Vagina (tissue), 2 donors: ENCODE results near the gene PFDN5. TPM values are rescaled to one million over a fixed set of nuclear protein-coding genes. Genes with fewer than 3 reads are reported as not detected.

Experiments
- DNase-seq, 2 donors: peaks; one replicate each; pipeline ENCODE4 v3.0.0-alpha.2; 2017; ENCODE audit errors: extremely low spot score in 2 of 2
- H3K27ac ChIP-seq: fragments of 200-600 bp; sonication (generic); one replicate; pipeline ENCODE4 v1.5.1; 2019
- H3K27me3 ChIP-seq: fragments of 200-600 bp; sonication (generic); one replicate; pipeline ENCODE4 v1.5.1; 2019
- H3K36me3 ChIP-seq, 2 donors: fragments of 200-600 bp; sonication (generic); one replicate each; pipeline ENCODE4 v1.5.1; 2017 to 2019
- H3K4me1 ChIP-seq: fragments of 200-600 bp; sonication (generic); one replicate; pipeline ENCODE4 v1.5.1; 2019
- H3K4me3 ChIP-seq, 2 donors: fragments of 200-600 bp; sonication (generic); 1 replicate in 1 of 2; 2 replicates in 1 of 2; pipeline ENCODE4 v1.5.1; 2016 to 2019
- H3K9me3 ChIP-seq: fragments of 200-600 bp; sonication (generic); one replicate; pipeline ENCODE4 v1.5.1; 2019
- POLR2A ChIP-seq, 2 donors: fragments of 450-650 bp; IDR thresholded peaks; one replicate each; pipeline ENCODE4 v1.6.1; 2017; ENCODE audit warnings: antibody characterized with exemption in 2 of 2, mild to moderate bottlenecking in 2 of 2, moderate library complexity in 2 of 2
- POLR2AphosphoS5 ChIP-seq, 2 donors: sonication (generic); formaldehyde crosslinking; IDR thresholded peaks; one replicate each; pipeline ENCODE4 v1.9.0; 2017; ENCODE audit warnings: antibody characterized with exemption in 2 of 2, mild to moderate bottlenecking in 2 of 2, low read depth in 1 of 2; ENCODE audit not compliant: insufficient read depth in 1 of 2
- intact Hi-C: fragments of 100-400 bp; cut with DNase I; formaldehyde crosslinking; loops from one replicate; pipeline ENCODE4 v1.15.1; 2023
- total RNA-seq: library from RNA; depleted of rRNA; stranded (reverse); fragments of >200 nt; gene quantifications from one replicate; pipeline ENCODE4 v1.2.3, GENCODE V29; 2016
- TF ChIP-seq, protein P1 (sequence below), 3 experiments: fragments of 450-650 bp in 2 of 3; fragments of 200-600 bp in 1 of 3; sonication (generic) in 1 of 3; IDR thresholded peaks; one replicate each; pipeline ENCODE4 v1.5.1; 2017 to 2019; ENCODE audit warnings: antibody characterized with exemption in 3 of 3, mild to moderate bottlenecking in 2 of 3, moderate library complexity in 2 of 3

PFDN5 gene
- total RNA-seq, 1 donor from 2014 or later: 673 TPM

DNA sequence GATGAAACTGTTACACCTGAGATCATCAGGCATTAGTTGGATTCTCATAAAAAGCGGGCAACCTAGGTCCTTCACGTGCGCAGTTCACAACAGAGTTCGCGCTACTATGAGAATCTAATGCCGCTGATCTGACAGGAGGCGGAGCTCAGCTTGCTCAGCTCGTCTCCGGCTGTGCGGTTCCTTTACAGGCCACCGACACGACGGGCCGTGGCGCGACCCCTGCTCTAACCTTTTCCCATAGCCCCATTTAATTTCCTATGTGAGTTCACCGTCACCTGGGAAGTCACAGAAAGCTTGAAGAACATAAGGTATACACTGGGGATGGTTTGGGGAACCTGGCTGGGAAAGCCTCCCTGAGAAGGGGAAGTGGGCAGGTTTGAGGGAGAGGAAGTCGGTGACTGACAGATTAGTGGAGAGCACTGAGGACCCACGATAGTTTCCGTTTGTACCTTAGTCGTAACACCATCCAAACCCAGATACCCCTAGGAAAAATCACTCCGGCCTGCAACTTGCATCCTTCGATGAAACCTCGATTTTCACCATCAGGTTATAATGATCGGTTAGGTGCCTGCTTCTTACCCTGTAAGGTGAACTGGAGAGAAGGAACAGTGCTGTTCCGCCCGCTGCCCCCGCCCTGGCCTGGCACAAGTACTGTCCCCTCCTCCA lies 28.9 kb downstream of the PFDN5 start:
- H3K4me1 ChIP-seq: peaks cover 51% of the 10 kb centered on the region
- no peaks in the 10 kb centered on the region for H3K9me3 ChIP-seq
- no peak for TF ChIP-seq POLR2AphosphoS5 (IDR thresholded peaks at IDR 0.05; ENCODE audit: insufficient read depth in 1 of 2, low read depth in 1 of 2)
- no peaks in the 10 kb centered on the region for H3K27me3 ChIP-seq
- peak overlapping the region; percentile 71 to 80 for H3K4me3 ChIP-seq
- DNase-seq: no peak
- H3K36me3 ChIP-seq: peaks cover 0 to 4% of the 10 kb centered on the region in 2 donors
- H3K27ac ChIP-seq: peak overlapping the region; percentile 93
- intact Hi-C loops: loop anchor here (2.0 kb wide), 1 partner anchor 21 kb away; no protein-coding TSS in a partner anchor

DNA sequence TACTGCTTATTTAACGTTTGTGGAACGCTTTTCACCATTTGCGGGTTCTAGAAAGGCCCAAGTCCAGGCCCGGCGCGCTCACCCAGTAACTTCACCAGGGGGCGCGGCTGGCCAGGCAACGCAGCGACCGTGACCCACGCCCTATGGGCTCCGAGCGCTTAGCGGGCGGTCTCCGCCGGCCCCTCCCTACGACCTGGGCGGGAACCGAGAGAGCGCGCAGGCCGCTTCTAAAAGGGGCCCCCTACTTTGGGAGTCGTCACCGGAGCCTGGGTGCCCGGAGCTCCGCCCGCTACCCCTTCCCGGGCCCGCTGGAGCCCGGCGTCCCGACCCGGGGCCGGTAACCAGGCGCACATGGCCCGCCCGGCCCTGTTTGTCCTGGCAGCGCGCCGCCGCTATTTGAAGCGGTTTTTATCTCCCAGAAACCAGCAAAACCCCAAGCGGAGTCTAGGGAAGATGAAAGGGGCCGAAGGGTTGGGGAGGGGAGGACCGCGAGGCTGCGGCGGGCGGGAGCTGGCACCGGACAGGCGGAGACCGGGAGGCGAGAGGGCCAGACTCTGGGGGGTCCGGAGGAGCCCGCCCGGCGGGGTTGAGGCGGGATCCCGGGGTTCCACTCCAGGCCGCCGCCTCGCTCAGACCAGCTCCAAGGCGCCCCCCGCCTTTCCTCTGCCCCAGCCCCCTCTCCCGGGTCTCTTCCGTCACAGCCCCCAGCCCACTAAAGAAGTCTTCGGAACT lies 29.6 kb downstream of the PFDN5 start:
- H3K9me3 ChIP-seq: no peaks in the 10 kb centered on the region
- H3K36me3 ChIP-seq: no peaks in the 10 kb centered on the region
- TF ChIP-seq, protein P1, sequence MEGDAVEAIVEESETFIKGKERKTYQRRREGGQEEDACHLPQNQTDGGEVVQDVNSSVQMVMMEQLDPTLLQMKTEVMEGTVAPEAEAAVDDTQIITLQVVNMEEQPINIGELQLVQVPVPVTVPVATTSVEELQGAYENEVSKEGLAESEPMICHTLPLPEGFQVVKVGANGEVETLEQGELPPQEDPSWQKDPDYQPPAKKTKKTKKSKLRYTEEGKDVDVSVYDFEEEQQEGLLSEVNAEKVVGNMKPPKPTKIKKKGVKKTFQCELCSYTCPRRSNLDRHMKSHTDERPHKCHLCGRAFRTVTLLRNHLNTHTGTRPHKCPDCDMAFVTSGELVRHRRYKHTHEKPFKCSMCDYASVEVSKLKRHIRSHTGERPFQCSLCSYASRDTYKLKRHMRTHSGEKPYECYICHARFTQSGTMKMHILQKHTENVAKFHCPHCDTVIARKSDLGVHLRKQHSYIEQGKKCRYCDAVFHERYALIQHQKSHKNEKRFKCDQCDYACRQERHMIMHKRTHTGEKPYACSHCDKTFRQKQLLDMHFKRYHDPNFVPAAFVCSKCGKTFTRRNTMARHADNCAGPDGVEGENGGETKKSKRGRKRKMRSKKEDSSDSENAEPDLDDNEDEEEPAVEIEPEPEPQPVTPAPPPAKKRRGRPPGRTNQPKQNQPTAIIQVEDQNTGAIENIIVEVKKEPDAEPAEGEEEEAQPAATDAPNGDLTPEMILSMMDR (IDR thresholded peaks at IDR 0.05): peak; percentile 79 to 87 (median 81)
- peak in 1 of 2 donors; percentile 74 for TF ChIP-seq POLR2A (IDR thresholded peaks at IDR 0.05)
- peak; percentile 89 to 95 for TF ChIP-seq POLR2AphosphoS5 (IDR thresholded peaks at IDR 0.05; ENCODE audit: insufficient read depth in 1 of 2, low read depth in 1 of 2)
- no peaks in the 10 kb centered on the region for H3K27me3 ChIP-seq
- H3K27ac ChIP-seq: peak overlapping the region; percentile 93
- intact Hi-C loops: loop anchor here (2.0 kb wide), 1 partner anchor 20 kb away; no protein-coding TSS in a partner anchor
- H3K4me1 ChIP-seq: peaks cover 44% of the 10 kb centered on the region
- peak in 1 of 2 donors; percentile 93 for DNase-seq
- H3K4me3 ChIP-seq: peak overlapping the region; percentile 71 to 80

DNA sequence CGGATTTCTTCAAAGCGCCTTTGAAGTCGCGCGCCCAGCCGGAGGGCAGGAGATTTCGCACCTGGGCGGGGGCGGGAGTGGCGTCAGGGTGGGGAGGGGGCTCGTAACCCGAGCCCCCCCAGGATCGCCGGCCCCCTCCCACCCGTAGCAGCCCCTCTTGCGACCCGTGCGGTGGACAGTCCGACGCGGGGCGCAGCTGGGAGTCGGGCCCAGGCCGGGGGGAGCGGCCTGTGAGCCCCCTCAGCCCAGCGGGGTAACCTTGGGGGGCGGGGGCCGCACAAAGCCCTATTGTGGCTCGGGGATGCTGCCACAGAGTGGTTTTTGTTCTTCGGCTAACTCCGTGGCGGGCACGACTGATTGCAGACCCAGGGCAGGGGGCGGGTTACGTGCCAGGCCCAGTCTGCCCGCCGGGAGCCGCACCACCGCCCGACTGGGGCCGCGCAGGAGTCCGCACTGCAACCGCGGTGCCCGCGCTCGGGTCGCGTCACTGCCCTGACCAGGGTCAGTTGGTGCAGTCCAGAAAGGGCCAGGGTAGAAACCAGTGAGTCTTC lies 30.2 kb downstream of the PFDN5 start:
- H3K9me3 ChIP-seq: no peaks in the 10 kb centered on the region
- TF ChIP-seq POLR2A (IDR thresholded peaks at IDR 0.05) (no peak), POLR2AphosphoS5 (IDR thresholded peaks at IDR 0.05; ENCODE audit: insufficient read depth in 1 of 2, low read depth in 1 of 2) (no peak)
- TF ChIP-seq, protein P1 (IDR thresholded peaks at IDR 0.05): no peak
- H3K27ac ChIP-seq: peak overlapping the region; percentile 93
- H3K4me3 ChIP-seq: peak overlapping the region; percentile 71 to 80
- DNase-seq: no peak
- H3K27me3 ChIP-seq: no peaks in the 10 kb centered on the region
- intact Hi-C loops: loop anchor here (2.0 kb wide), 1 partner anchor 19 kb away; no protein-coding TSS in a partner anchor
- H3K36me3 ChIP-seq: no peaks in the 10 kb centered on the region
- H3K4me1 ChIP-seq: peaks cover 38% of the 10 kb centered on the region

DNA sequence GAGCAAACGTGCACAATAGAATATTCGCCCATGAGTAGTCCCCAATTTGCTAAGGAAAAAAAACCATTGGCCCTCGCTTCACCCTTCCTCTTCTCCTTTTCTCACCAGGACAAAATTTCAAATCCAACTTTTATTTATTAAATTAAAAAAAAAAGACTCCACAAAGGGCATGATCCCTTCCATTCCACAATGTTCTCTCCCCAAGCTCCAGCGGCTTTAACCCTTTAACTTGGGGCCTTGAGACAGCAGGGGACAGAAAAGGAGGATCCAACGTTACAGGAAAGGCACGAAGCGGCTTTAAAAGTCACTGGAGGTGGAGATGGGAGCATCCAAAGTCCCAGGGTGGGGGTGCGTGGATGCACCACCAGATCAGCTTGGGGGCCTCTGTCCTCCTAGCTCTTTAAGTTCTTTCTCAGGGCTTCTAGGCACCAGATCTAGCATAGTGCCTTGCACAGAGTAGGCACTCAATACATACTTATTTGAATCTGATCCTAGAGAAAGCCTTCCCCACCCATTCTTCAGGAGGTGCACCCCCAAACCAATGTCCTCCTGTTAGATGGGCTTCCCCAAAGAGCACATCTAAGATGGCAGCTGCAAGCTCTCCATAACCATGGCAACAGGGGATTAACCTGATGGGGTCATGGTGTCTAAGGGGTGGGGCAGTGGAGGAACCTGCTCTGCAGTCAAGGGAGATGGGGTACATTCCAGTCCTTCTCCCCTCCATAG lies 31.3 kb downstream of the PFDN5 start:
- Histone ChIP-seq H3K4me1 (peaks cover 33% of the 10 kb centered on the region), H3K4me3 (no peak overlapping the region), H3K27ac (no peak overlapping the region), H3K36me3 (no peaks in the 10 kb centered on the region), H3K9me3 (no peaks in the 10 kb centered on the region), H3K27me3 (no peaks in the 10 kb centered on the region)
- DNase-seq: no peak
- no peak for TF ChIP-seq POLR2A (IDR thresholded peaks at IDR 0.05)
- TF ChIP-seq, protein P1 (IDR thresholded peaks at IDR 0.05): no peak
- TF ChIP-seq POLR2AphosphoS5 (IDR thresholded peaks at IDR 0.05; ENCODE audit: insufficient read depth in 1 of 2, low read depth in 1 of 2): no peak
- intact Hi-C loops: no loop called here

DNA sequence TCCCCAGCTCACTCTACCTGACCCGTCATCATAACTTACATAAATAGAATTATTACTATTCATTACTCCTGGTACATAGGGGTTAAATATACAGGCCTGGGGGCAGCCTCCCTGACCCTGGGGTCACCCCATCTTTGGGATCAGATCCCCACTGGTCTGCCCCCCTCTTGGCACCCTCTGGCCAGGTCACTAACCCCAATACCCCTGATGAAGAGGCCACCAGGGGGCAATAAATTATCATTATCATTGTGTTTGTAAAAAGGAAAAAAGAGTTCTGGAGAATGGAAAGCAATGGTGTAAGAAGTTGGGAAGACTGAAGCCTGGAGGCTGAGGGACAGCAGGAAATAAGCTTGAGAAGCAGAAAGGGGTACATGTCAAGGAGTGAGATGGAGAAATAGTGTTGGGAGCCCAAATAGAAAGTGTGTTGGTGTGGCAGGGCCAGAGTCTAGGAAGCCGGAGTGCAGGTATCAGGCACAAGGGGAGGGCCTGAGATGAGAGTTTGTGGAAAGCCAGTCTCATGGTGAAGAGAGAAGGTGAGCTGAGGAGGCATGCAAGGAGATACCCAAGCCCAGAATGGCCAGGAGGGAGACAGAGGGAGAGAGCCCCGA lies 32.2 kb downstream of the PFDN5 start:
- intact Hi-C loops: no loop called here
- DNase-seq: no peak
- TF ChIP-seq, protein P1 (IDR thresholded peaks at IDR 0.05): peak in 1 of 3 experiments; percentile 9
- TF ChIP-seq POLR2AphosphoS5 (IDR thresholded peaks at IDR 0.05; ENCODE audit: insufficient read depth in 1 of 2, low read depth in 1 of 2) (no peak), POLR2A (IDR thresholded peaks at IDR 0.05) (no peak)
- Histone ChIP-seq H3K27ac (no peak overlapping the region), H3K4me3 (no peak overlapping the region), H3K36me3 (no peaks in the 10 kb centered on the region), H3K27me3 (no peaks in the 10 kb centered on the region), H3K9me3 (no peaks in the 10 kb centered on the region), H3K4me1 (peaks cover 24% of the 10 kb centered on the region)
